Ovary (tissue), 9 donors: ENCODE measurements around the gene DAG1. TPM values are rescaled to one million over a fixed set of nuclear protein-coding genes. Genes with fewer than 3 reads are reported as not detected.

ENCODE experiments used
- DNase-seq, 5 donors: peaks; one replicate each; pipeline ENCODE4 v3.0.0-alpha.2; 2019 to 2020
- H3K27ac ChIP-seq, 2 donors: fragments of 200-600 bp; one replicate each; pipeline versions ENCODE4 v1.5.1 to v1.8.0; 2019 to 2022
- H3K27me3 ChIP-seq: fragments of 200-600 bp; one replicate; pipeline ENCODE4 v1.8.0; 2022
- H3K36me3 ChIP-seq: fragments of 200-600 bp; sonication (generic); one replicate; pipeline ENCODE4 v1.5.1; 2019
- H3K4me1 ChIP-seq: one replicate; pipeline ENCODE4 v1.8.1; 2013; ENCODE audit warnings: mild to moderate bottlenecking, moderate library complexity; ENCODE audit not compliant: insufficient read depth
- H3K4me3 ChIP-seq: fragments of 200-600 bp; sonication (generic); one replicate; pipeline ENCODE4 v1.5.1; 2017
- H3K9me3 ChIP-seq, 2 donors: fragments of 200-600 bp in 1 of 2; sonication (generic) in 1 of 2; one replicate each; pipeline versions ENCODE4 v1.5.1 to v1.8.1; 2013 to 2019; ENCODE audit warnings: mild to moderate bottlenecking in 1 of 2, moderate library complexity in 1 of 2
- CTCF ChIP-seq, 3 donors: fragments of 450-650 bp in 2 of 3; fragments of 200-600 bp in 1 of 3; IDR thresholded peaks; one replicate each; pipeline versions ENCODE4 v1.5.1 to v1.8.0; 2016 to 2022; ENCODE audit warnings: antibody characterized with exemption in 3 of 3, mild to moderate bottlenecking in 1 of 3
- EP300 ChIP-seq: sonication (generic); formaldehyde crosslinking; IDR thresholded peaks from one replicate; pipeline ENCODE4 v1.6.1; 2017; ENCODE audit warnings: antibody characterized with exemption
- POLR2A ChIP-seq: fragments of 450-650 bp; IDR thresholded peaks from one replicate; pipeline ENCODE4 v1.6.1; 2017; ENCODE audit warnings: antibody characterized with exemption, mild to moderate bottlenecking, moderate library complexity
- WGBS, 3 donors: extraction: QIAGEN DNeasy Blood & Tissue Kit in 1 of 3; methylation state at CpG; one replicate each; pipeline versions ENCODE4 v1.1.5 to v1.1.7; 2013 to 2017; 5-methylcytosine and 5-hydroxymethylcytosine counted together
- intact Hi-C, 4 donors: fragments of 100-400 bp; cut with DNase I; formaldehyde crosslinking; loops; one replicate each; pipeline versions ENCODE4 v1.11.0 to v1.15.1; 2022 to 2023
- polyA plus RNA-seq, 2 donors: library from polyadenylated mRNA; stranded (reverse); fragments of 200-250 nt in 1 of 2; fragments of 350-450 nt in 1 of 2; fragmentation: Illumina TruSeq in 1 of 2; extraction: RNeasy Lipid Tissue Mini Kit (QIAGEN cat#74804) in 1 of 2; gene quantifications; one replicate each; pipeline ENCODE4 v1.2.3, GENCODE V29; 2013 to 2014
- total RNA-seq, 7 donors: library from RNA; depleted of rRNA in 2 of 7; stranded (reverse); fragments of >200 nt in 2 of 7; fragmentation: NEBNext Ultra II Directional in 3 of 7; extraction: Animal tissue kit (Norgen Biotek cat#: 25700) in 3 of 7; gene quantifications; one replicate each; pipeline versions ENCODE4 v1.1.0 to v1.2.4, GENCODE V29; 2016 to 2023
- donor health status: DM: no; HTN: no; CAD: no; lungs with moderate emphysema.
- donor health status: DM: no; HTN: no; CAD: no.
- donor health status: Bipolar disorder and iron deficiency.
- donor health status: DM: yes; HTN: yes; CAD: no.
- donor health status: DM: no; HTN: no; CAD: no.
- donor health status: DM: yes; HTN: yes; CAD: no.

Gene DAG1
- total and polyA plus RNA-seq, 9 donors: 22.1 to 90.7 (median 59.3) TPM

- H3K27ac ChIP-seq: no peak overlapping the region
- no peaks in the 10 kb centered on the region for H3K36me3 ChIP-seq
- no peak for TF ChIP-seq EP300
- TF ChIP-seq CTCF (IDR thresholded peaks at IDR 0.05): no peak
- no peak for TF ChIP-seq POLR2A
- WGBS, 3 donors: 71 to 80% (median 75%) methylated on average over 6 of the region's 6 CpGs
- no peaks in the 10 kb centered on the region for H3K9me3 ChIP-seq
- H3K4me1 ChIP-seq: peaks cover 13% of the 10 kb centered on the region
- no peak overlapping the region for H3K4me3 ChIP-seq
- DNase-seq: no peak
- H3K27me3 ChIP-seq: no peaks in the 10 kb centered on the region
- intact Hi-C loops: loop anchor here in 1 of 4 donors (5.0 kb wide), 1 partner anchor 60 kb away; no protein-coding TSS in a partner anchor
Measured at GRCh38 chr3:49471856-49472495, 1.9 kb downstream of the DAG1 start.

GRCh38 chr3:49476563-49476962 is 6.5 kb downstream of the DAG1 start:
- intact Hi-C loops: no loop called here
- no peak overlapping the region for H3K27ac ChIP-seq
- H3K27me3 ChIP-seq: no peaks in the 10 kb centered on the region
- TF ChIP-seq EP300 (no peak), CTCF (IDR thresholded peaks at IDR 0.05) (no peak), POLR2A (no peak)
- H3K9me3 ChIP-seq: no peaks in the 10 kb centered on the region
- no peaks in the 10 kb centered on the region for H3K36me3 ChIP-seq
- H3K4me1 ChIP-seq: peaks cover 5% of the 10 kb centered on the region
- no peak for DNase-seq
- no peak overlapping the region for H3K4me3 ChIP-seq
- WGBS, 3 donors: 55 to 72% (median 65%) methylated on average over 1 of the region's 1 CpG

GRCh38 chr3:49482766-49483165 is 12.7 kb downstream of the DAG1 start:
- intact Hi-C loops: no loop called here
- TF ChIP-seq CTCF (IDR thresholded peaks at IDR 0.05): no peak
- TF ChIP-seq EP300: no peak
- no peak for TF ChIP-seq POLR2A
- no peaks in the 10 kb centered on the region for H3K36me3 ChIP-seq
- H3K9me3 ChIP-seq: no peaks in the 10 kb centered on the region
- H3K27ac ChIP-seq: no peak overlapping the region
- H3K4me3 ChIP-seq: no peak overlapping the region
- H3K4me1 ChIP-seq: peaks cover 9% of the 10 kb centered on the region
- no peak for DNase-seq
- H3K27me3 ChIP-seq: no peaks in the 10 kb centered on the region

- WGBS, 3 donors: 62 to 66% (median 63%) methylated on average over 3 of the region's 3 CpGs
- intact Hi-C loops: no loop called here
- TF ChIP-seq EP300 (no peak), CTCF (IDR thresholded peaks at IDR 0.05) (no peak), POLR2A (no peak)
Measured at GRCh38 chr3:49484471-49484870, 14.4 kb downstream of the DAG1 start.

More at GRCh38 chr3:49484471-49484870, 14.4 kb downstream of the DAG1 start:
- Histone ChIP-seq H3K4me3 (no peak overlapping the region), H3K9me3 (no peaks in the 10 kb centered on the region), H3K27ac (no peak overlapping the region), H3K27me3 (no peaks in the 10 kb centered on the region), H3K36me3 (no peaks in the 10 kb centered on the region), H3K4me1 (peaks cover 9% of the 10 kb centered on the region)
- DNase-seq: peak in 1 of 5 donors; percentile 14
